Common myeloid progenitor, CD34-positive (primary cell): Measurements from ENCODE around the gene KCNF1.

ENCODE experiments used
- CTCF ChIA-PET: fragments of 350-600 bp; sonication (Branson Sonifier 250); formaldehyde crosslinking; loops from one replicate; lab custom pipeline; 2021; ENCODE audit warnings: antibody characterized with exemption; lab: Charles Lee
- POLR2A ChIA-PET: fragments of 350-600 bp; sonication (Branson Sonifier 250); formaldehyde crosslinking; loops from one replicate; lab custom pipeline; 2021; ENCODE audit warnings: antibody characterized with exemption; lab: Charles Lee
- DNase-seq, 3 donors: peaks; one replicate each; pipeline versions ENCODE4 v3.0.0 to v3.0.0-alpha.2; 2013
- H3K27ac ChIP-seq, 2 experiments: 1 replicate in 1 of 2; 2 replicates in 1 of 2; pipeline ENCODE4 v1.7.0; 2013; ENCODE audit warnings: inconsistent platforms in 2 of 2, low read length in 2 of 2, mild to moderate bottlenecking in 2 of 2, low read depth in 1 of 2, moderate library complexity in 1 of 2; ENCODE audit not compliant: severe bottlenecking in 2 of 2, insufficient read depth in 1 of 2, poor library complexity in 1 of 2
- H3K27me3 ChIP-seq, 5 experiments: replicated peaks in 2 of 5; 1 replicate in 3 of 5; 2 replicates in 2 of 5; pipeline versions ENCODE4 v1.6.1 to v1.7.0; 2013; ENCODE audit warnings: low read length in 4 of 5, mild to moderate bottlenecking in 2 of 5, moderate library complexity in 2 of 5, inconsistent platforms in 1 of 5; ENCODE audit not compliant: insufficient read depth in 5 of 5, control insufficient read depth in 4 of 5
- H3K36me3 ChIP-seq, 4 experiments: 1 replicate in 2 of 4; 2 replicates in 2 of 4; pipeline versions ENCODE4 v1.6.1 to v1.7.0; 2013; ENCODE audit warnings: low read length in 3 of 4, control low read depth in 1 of 4, mild to moderate bottlenecking in 1 of 4; ENCODE audit not compliant: control insufficient read depth in 4 of 4, insufficient read depth in 4 of 4
- H3K4me1 ChIP-seq, 4 experiments: 1 replicate in 3 of 4; 2 replicates in 1 of 4; pipeline versions ENCODE4 v1.6.1 to v1.7.1; 2013; ENCODE audit warnings: low read length in 3 of 4, mild to moderate bottlenecking in 3 of 4, control low read depth in 1 of 4, inconsistent platforms in 1 of 4, moderate library complexity in 1 of 4; ENCODE audit not compliant: control insufficient read depth in 4 of 4, insufficient read depth in 4 of 4; ENCODE audit errors: control extremely low read depth in 1 of 4
- H3K4me3 ChIP-seq, 7 experiments: 1 replicate in 4 of 7; 2 replicates in 3 of 7; pipeline versions ENCODE4 v1.5.1 to v1.7.0; 2013; ENCODE audit warnings: mild to moderate bottlenecking in 7 of 7, low read length in 6 of 7, moderate library complexity in 6 of 7, inconsistent platforms in 2 of 7, low read depth in 2 of 7, control low read depth in 1 of 7; ENCODE audit not compliant: insufficient read depth in 4 of 7, control insufficient read depth in 1 of 7; ENCODE audit errors: extremely low read depth in 1 of 7
- H3K9me3 ChIP-seq, 5 experiments: 1 replicate in 4 of 5; 2 replicates in 1 of 5; pipeline versions ENCODE4 v1.6.1 to v1.7.1; 2013; ENCODE audit warnings: low read length in 4 of 5, mild to moderate bottlenecking in 2 of 5, inconsistent platforms in 1 of 5, low read depth in 1 of 5, moderate library complexity in 1 of 5; ENCODE audit not compliant: control insufficient read depth in 4 of 5, insufficient read depth in 2 of 5; ENCODE audit errors: control extremely low read depth in 1 of 5
- WGBS: methylation state at CpG from one replicate; pipeline ENCODE4 v1.1.5; 2013; ENCODE audit not compliant: insufficient coverage; 5-methylcytosine and 5-hydroxymethylcytosine counted together

Gene KCNF1

GRCh38 chr2:10865841-10866240, 45.9 kb upstream of the KCNF1 start:
- H3K4me1 ChIP-seq = peaks cover 0 to 34% (median 26%) of the 10 kb centered on the region in 4 experiments
- no peaks in the 10 kb centered on the region for H3K36me3 ChIP-seq
- ChIA-PET POLR2A (no interaction called here), CTCF (interaction anchor here (0.8 to 1.4 kb wide), 4 partner anchors 9 to 34 kb away, joined by 3 to 6 read pairs (median 4); no protein-coding TSS in a partner anchor)
- peak in 2 of 3 donors; percentile 18 to 47 for DNase-seq
- no peak overlapping the region for H3K27ac ChIP-seq
- 99% methylated on average over 6 of the region's 10 CpGs for WGBS
- H3K9me3 ChIP-seq = no peaks in the 10 kb centered on the region
- peaks cover 0 to 20% (median 3%) of the 10 kb centered on the region in 5 experiments for H3K27me3 ChIP-seq
- no peak overlapping the region for H3K4me3 ChIP-seq

DNA sequence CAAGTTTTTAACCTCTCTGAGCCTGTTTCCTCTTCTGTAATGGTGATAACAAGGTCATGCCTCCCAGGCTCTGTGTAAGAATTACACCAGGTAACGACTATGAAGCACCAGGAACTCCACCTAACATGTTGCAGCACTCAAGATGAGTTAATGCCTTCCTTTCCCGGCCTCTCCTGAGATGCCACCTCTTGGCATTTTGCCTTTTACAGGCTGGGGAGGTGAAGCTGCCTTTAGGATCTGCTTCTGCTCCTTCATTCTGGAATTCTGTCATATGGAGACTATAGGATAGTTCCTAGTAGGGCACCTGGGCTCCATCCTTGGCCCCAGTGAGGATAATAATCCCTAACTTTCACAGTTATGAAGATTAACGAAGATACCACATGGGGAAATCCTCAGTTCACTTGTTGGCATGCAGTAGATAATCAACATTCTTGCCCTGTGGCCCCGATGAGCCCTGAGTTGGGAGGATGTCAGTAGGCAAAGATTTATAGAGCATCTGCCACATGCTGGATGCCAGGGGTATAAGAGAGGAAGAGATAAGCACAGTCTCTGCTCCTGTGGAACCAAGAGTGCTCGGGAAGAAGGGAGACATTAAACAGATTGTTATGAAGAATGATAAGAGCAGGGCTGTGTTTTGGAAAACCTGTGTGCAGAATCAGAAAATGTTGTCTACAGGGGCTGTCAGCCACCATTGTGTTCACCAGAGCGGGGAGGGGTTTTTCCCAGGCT, 43.9 kb upstream of the KCNF1 start:
- 53% methylated on average over 6 of the region's 6 CpGs for WGBS
- peaks cover 0 to 6% (median 1%) of the 10 kb centered on the region in 5 experiments for H3K9me3 ChIP-seq
- H3K4me1 ChIP-seq = peaks cover 0 to 34% (median 25%) of the 10 kb centered on the region in 4 experiments
- H3K4me3 ChIP-seq = no peak overlapping the region
- peaks cover 0 to 19% (median 0%) of the 10 kb centered on the region in 5 experiments for H3K27me3 ChIP-seq
- POLR2A ChIA-PET = no interaction called here
- CTCF ChIA-PET = interaction anchor here (1.3 to 1.5 kb wide), 2 partner anchors 11 to 35 kb away, joined by 3 to 5 read pairs; no protein-coding TSS in a partner anchor
- H3K36me3 ChIP-seq = no peaks in the 10 kb centered on the region
- DNase-seq = peak in 2 of 3 donors; percentile 13 to 39
- H3K27ac ChIP-seq = no peak overlapping the region

DNA sequence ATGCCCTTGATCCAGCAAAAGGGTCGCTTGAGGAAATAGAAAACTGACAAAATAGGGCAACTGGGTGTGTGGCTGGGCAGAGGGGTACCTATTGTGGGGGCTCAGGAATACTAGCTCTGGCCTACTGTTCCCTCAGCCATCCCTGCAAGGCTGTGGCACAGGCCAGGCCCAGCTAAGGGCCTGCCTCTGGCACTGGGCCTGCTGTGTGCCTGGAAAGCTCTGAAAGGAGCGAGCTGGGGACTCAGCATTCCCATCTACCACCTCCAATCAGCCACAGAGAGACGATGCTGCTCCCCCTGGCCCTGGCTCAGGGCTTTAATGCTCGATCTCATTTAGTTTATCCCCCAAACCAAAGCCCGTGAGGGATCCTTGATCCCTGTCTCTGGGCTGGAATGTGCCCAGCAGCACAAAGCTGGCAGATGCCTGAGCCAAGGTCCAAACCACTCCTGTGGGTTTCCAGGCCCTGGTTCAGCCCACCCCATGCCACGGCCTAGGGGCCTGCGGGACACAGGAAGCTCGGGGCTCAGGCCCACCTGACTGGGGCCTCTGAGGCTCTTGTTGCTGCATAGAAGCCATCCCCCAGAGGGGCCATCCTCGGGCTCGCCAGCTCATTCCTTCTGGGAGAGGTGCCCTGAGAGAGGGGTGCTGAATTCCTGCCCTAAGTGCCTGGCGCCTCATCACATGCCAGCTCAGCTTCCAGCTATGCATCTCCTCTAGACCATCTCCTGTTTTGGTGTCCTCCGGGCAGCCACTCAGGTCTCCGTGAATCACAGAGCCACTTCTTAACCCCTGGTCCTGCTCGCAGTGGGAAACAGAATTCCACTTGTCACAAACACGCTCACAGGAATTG, 43.0 kb upstream of the KCNF1 start:
- H3K4me1 ChIP-seq = peaks cover 0 to 32% (median 22%) of the 10 kb centered on the region in 4 experiments
- H3K9me3 ChIP-seq = peaks cover 0 to 6% (median 1%) of the 10 kb centered on the region in 5 experiments
- peaks cover 0 to 19% (median 0%) of the 10 kb centered on the region in 5 experiments for H3K27me3 ChIP-seq
- 95% methylated on average over 14 of the region's 15 CpGs for WGBS
- no peak overlapping the region for H3K27ac ChIP-seq
- no peaks in the 10 kb centered on the region for H3K36me3 ChIP-seq
- POLR2A ChIA-PET = interaction anchor here (0.6 kb wide), 1 partner anchor 16 kb away, joined by 4 read pairs; no protein-coding TSS in a partner anchor
- no peak overlapping the region for H3K4me3 ChIP-seq
- CTCF ChIA-PET = no interaction called here
- DNase-seq = no peak

DNA sequence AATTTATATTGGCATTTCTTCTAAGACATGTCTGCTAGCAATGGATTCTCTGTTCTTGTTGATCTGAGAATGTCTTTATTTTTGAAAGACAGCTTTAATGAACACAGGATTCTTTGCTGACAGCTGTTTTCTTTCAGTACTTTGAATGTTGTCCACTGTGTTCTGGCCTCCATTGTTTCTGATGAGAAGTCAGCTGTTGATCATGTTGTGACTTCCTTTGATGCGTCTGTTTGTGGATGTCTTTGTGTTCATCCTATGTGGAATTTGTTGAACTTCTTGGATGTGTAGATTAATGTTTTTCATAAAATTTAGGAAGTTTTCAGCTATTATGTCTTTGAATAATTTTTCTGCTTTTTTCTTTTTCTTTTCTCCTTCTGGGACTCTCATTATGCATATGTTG, 39.8 kb upstream of the KCNF1 start:
- WGBS = no CpG with 5 or more reads among the region's 1 CpG
- H3K4me3 ChIP-seq = no peak overlapping the region
- DNase-seq = no peak
- ChIA-PET CTCF (no interaction called here), POLR2A (no interaction called here)
- no peak overlapping the region for H3K27ac ChIP-seq
- H3K4me1 ChIP-seq = peaks cover 0 to 12% (median 8%) of the 10 kb centered on the region in 4 experiments
- peaks cover 0 to 8% (median 0%) of the 10 kb centered on the region in 5 experiments for H3K27me3 ChIP-seq
- H3K36me3 ChIP-seq = no peaks in the 10 kb centered on the region
- peaks cover 0 to 6% (median 2%) of the 10 kb centered on the region in 5 experiments for H3K9me3 ChIP-seq

DNA sequence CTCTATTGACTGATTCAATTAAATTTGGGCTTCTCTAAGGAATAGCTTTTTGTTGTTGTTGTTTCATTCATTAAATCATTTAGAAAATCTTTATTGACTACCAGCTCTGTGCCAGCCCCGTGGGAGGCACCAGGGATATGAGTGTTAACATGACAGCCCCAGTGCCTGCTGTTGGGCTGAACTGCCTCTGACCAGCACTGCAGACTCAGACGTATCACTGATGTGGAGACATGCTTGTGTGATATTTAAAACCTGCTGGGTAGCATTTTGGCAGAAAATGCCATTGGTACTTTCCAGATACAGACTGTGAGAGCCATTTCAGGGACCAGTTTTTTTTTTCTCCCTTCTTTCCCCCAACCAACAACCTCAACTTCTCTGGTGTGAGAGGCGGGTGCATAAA, 38.6 kb upstream of the KCNF1 start:
- Histone ChIP-seq H3K9me3 (peaks cover 0 to 6% (median 2%) of the 10 kb centered on the region in 5 experiments), H3K4me1 (peaks cover 4 to 8% (median 6%) of the 10 kb centered on the region in 4 experiments), H3K4me3 (no peak overlapping the region), H3K27me3 (peaks cover 0 to 13% (median 0%) of the 10 kb centered on the region in 5 experiments), H3K27ac (no peak overlapping the region), H3K36me3 (no peaks in the 10 kb centered on the region)
- 100% methylated on average over 3 of the region's 3 CpGs for WGBS
- POLR2A ChIA-PET = no interaction called here
- CTCF ChIA-PET = interaction anchor here (0.7 to 1.1 kb wide), 3 partner anchors 9 to 40 kb away, joined by 3 to 4 read pairs (median 3); no protein-coding TSS in a partner anchor
- DNase-seq = no peak

DNA sequence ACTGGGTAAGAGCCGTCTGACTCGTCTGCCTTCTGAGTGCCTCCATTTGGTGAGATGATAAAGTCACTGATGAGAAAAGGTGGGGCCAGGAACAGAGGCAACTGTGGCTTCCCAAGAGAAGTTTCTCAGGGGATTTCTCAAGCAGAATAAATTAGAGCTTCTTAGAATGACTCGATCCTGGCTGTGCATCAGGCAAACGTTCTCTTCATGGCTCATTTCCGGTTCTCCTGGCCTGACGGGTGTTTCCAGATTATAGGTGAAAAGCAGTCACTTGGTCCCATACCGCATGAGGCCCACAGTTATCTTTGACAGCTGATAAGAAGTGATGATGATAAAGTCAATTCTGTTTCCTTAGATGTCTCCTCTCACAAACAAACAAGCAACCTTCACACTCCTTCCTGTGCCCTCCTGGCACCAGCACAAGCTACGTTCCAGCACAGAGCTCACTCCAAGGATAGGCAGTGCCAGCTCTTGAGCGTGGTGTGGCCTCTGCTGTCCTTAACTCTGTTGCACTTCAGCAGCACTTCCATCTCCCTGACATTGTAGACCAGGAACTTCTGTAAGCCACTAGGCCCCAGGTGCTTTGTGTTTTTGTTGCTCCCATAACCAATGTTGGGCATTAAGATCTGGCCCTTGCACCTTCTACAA, 37.8 kb upstream of the KCNF1 start:
- DNase-seq = no peak
- Histone ChIP-seq H3K36me3 (no peaks in the 10 kb centered on the region), H3K4me1 (peaks cover 3 to 4% (median 4%) of the 10 kb centered on the region in 4 experiments), H3K27me3 (peaks cover 0 to 13% (median 0%) of the 10 kb centered on the region in 5 experiments), H3K9me3 (peaks cover 0 to 6% (median 2%) of the 10 kb centered on the region in 5 experiments), H3K27ac (no peak overlapping the region), H3K4me3 (no peak overlapping the region)
- 74% methylated on average over 8 of the region's 9 CpGs for WGBS
- POLR2A ChIA-PET = no interaction called here
- CTCF ChIA-PET = interaction anchor here (0.7 to 1.2 kb wide), 4 partner anchors 8 to 39 kb away, joined by 3 to 4 read pairs (median 3); no protein-coding TSS in a partner anchor
